ENCODE measurements around the gene DLST.

Gene DLST

DNA sequence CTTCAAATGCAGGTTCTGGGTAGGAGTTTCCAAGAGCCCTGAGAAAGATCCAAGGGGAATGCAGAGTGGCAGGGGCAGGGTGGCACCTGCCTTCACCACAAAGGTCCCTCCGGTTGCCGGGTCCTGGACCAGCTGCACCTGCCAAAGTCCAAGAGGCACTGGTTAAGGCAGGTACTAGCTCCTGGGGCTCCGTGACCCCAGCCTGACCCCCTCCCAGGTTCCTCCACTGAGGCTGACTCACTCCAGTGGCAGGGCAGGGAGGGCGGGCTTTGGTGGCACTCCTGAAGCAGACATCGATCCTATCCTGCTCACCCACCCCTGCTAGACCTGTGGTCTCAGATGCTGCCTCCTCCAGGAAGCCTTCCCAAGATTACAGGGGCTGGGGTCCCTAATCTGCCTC lies 30.0 kb downstream of the DLST start:
- H3K79me2 ChIP-seq (ENCODE audit: low read length), result no peaks in the 10 kb centered on the region
- H3K4me2 ChIP-seq (ENCODE audit: low read depth, low read length), result no peak overlapping the region
- no peak for DNase-seq
- H3K9ac ChIP-seq (ENCODE audit: low read length), result no peak overlapping the region
- no peaks in the 10 kb centered on the region for H3F3A ChIP-seq (ENCODE audit: insufficient read depth, low read length)
- no peaks in the 10 kb centered on the region for H3K9me3 ChIP-seq (replicated peaks; ENCODE audit: insufficient read depth, low read length)
- no peaks in the 10 kb centered on the region for H3K4me1 ChIP-seq (ENCODE audit: low read length)
- H3K36me3 ChIP-seq (replicated peaks; ENCODE audit: insufficient read depth, low read length), result no peaks in the 10 kb centered on the region
- H3K27ac ChIP-seq (ENCODE audit: low read length), result no peak overlapping the region
- no peak overlapping the region for H2AFZ ChIP-seq (ENCODE audit: low read length)
- no peaks in the 10 kb centered on the region for H3K27me3 ChIP-seq (replicated peaks; ENCODE audit: insufficient read depth, low read length)
- no peaks in the 10 kb centered on the region for H4K20me1 ChIP-seq (ENCODE audit: insufficient read depth, low read length)
- no peaks in the 10 kb centered on the region for H3K9me2 ChIP-seq (replicated peaks; ENCODE audit: insufficient read depth, low read length)
- no peak overlapping the region for H3K4me3 ChIP-seq (ENCODE audit: low read length)
- TF ChIP-seq, protein P1, sequence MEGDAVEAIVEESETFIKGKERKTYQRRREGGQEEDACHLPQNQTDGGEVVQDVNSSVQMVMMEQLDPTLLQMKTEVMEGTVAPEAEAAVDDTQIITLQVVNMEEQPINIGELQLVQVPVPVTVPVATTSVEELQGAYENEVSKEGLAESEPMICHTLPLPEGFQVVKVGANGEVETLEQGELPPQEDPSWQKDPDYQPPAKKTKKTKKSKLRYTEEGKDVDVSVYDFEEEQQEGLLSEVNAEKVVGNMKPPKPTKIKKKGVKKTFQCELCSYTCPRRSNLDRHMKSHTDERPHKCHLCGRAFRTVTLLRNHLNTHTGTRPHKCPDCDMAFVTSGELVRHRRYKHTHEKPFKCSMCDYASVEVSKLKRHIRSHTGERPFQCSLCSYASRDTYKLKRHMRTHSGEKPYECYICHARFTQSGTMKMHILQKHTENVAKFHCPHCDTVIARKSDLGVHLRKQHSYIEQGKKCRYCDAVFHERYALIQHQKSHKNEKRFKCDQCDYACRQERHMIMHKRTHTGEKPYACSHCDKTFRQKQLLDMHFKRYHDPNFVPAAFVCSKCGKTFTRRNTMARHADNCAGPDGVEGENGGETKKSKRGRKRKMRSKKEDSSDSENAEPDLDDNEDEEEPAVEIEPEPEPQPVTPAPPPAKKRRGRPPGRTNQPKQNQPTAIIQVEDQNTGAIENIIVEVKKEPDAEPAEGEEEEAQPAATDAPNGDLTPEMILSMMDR (IDR thresholded peaks at IDR 0.05; ENCODE audit: low read length), result no peak
- TF ChIP-seq EZH2phosphoT487 (IDR thresholded peaks at IDR 0.05; ENCODE audit: low read length) (no peak), EZH2 (optimal IDR thresholded peaks at IDR 0.05; ENCODE audit: low read depth, low read length) (no peak)

DNA sequence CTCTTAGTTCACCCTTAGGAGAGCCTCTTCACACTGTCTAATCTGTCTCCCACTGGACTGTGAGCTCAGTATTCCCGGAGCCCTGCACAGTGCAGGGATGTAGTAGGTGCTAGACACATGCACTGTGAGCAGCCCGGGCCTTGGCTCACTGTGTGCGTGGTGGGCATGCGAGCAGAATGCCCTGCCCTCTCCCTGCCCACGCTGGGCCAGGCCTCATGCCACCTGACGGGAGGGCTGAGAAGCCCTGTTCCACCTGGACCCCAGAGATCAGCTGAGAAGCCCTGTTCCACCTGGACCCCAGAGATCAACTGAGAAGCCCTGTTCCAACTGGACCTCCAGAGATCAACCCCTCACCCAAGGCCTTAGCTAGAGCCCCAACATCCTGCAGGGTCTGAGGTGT lies 30.4 kb downstream of the DLST start:
- Histone ChIP-seq H3K4me1 (ENCODE audit: low read length) (no peaks in the 10 kb centered on the region), H3K4me2 (ENCODE audit: low read depth, low read length) (no peak overlapping the region), H3K4me3 (ENCODE audit: low read length) (no peak overlapping the region), H4K20me1 (ENCODE audit: insufficient read depth, low read length) (no peaks in the 10 kb centered on the region), H3K27me3 (replicated peaks; ENCODE audit: insufficient read depth, low read length) (no peaks in the 10 kb centered on the region), H2AFZ (ENCODE audit: low read length) (no peak overlapping the region), H3K9me3 (replicated peaks; ENCODE audit: insufficient read depth, low read length) (no peaks in the 10 kb centered on the region), H3F3A (ENCODE audit: insufficient read depth, low read length) (no peaks in the 10 kb centered on the region), H3K9ac (ENCODE audit: low read length) (no peak overlapping the region), H3K36me3 (replicated peaks; ENCODE audit: insufficient read depth, low read length) (no peaks in the 10 kb centered on the region), H3K27ac (ENCODE audit: low read length) (no peak overlapping the region), H3K9me2 (replicated peaks; ENCODE audit: insufficient read depth, low read length) (no peaks in the 10 kb centered on the region), H3K79me2 (ENCODE audit: low read length) (no peaks in the 10 kb centered on the region)
- TF ChIP-seq EZH2phosphoT487 (IDR thresholded peaks at IDR 0.05; ENCODE audit: low read length) (no peak), EZH2 (optimal IDR thresholded peaks at IDR 0.05; ENCODE audit: low read depth, low read length) (no peak)
- TF ChIP-seq, protein P1 (IDR thresholded peaks at IDR 0.05; ENCODE audit: low read length), result no peak
- no peak for DNase-seq

GRCh38 chr14:74912801-74913200 lies 31.1 kb downstream of the DLST start:
- no peaks in the 10 kb centered on the region for H4K20me1 ChIP-seq (ENCODE audit: insufficient read depth, low read length)
- no peaks in the 10 kb centered on the region for H3K36me3 ChIP-seq (replicated peaks; ENCODE audit: insufficient read depth, low read length)
- no peaks in the 10 kb centered on the region for H3K27me3 ChIP-seq (replicated peaks; ENCODE audit: insufficient read depth, low read length)
- no peaks in the 10 kb centered on the region for H3K9me2 ChIP-seq (replicated peaks; ENCODE audit: insufficient read depth, low read length)
- no peak for DNase-seq
- H3K4me2 ChIP-seq (ENCODE audit: low read depth, low read length), result no peak overlapping the region
- H3K4me1 ChIP-seq (ENCODE audit: low read length), result no peaks in the 10 kb centered on the region
- no peaks in the 10 kb centered on the region for H3K79me2 ChIP-seq (ENCODE audit: low read length)
- H3K4me3 ChIP-seq (ENCODE audit: low read length), result no peak overlapping the region
- H3F3A ChIP-seq (ENCODE audit: insufficient read depth, low read length), result no peaks in the 10 kb centered on the region
- no peaks in the 10 kb centered on the region for H3K9me3 ChIP-seq (replicated peaks; ENCODE audit: insufficient read depth, low read length)
- H2AFZ ChIP-seq (ENCODE audit: low read length), result no peak overlapping the region
- TF ChIP-seq EZH2 (optimal IDR thresholded peaks at IDR 0.05; ENCODE audit: low read depth, low read length) (no peak), EZH2phosphoT487 (IDR thresholded peaks at IDR 0.05; ENCODE audit: low read length) (no peak)
- TF ChIP-seq, protein P1 (IDR thresholded peaks at IDR 0.05; ENCODE audit: low read length), result no peak
- H3K27ac ChIP-seq (ENCODE audit: low read length), result no peak overlapping the region
- H3K9ac ChIP-seq (ENCODE audit: low read length), result no peak overlapping the region
